Stomach (tissue), 4 donors: ENCODE results near the gene CELA3A.

Experiments used
- CTCF ChIP-seq, 7 experiments: fragments of 450-650 bp in 4 of 7; fragments of 200-600 bp in 3 of 7; sonication (generic) in 3 of 7; IDR thresholded peaks; one replicate each; pipeline ENCODE4 v1.5.1; 2016 to 2019; ENCODE audit warnings: antibody characterized with exemption in 7 of 7, control low read depth in 2 of 7, mild to moderate bottlenecking in 1 of 7
- POLR2A ChIP-seq, 4 donors: fragments of 450-650 bp; IDR thresholded peaks; one replicate each; pipeline ENCODE4 v1.6.1; 2016; ENCODE audit warnings: antibody characterized with exemption in 4 of 4, control low read depth in 2 of 4, mild to moderate bottlenecking in 1 of 4, moderate library complexity in 1 of 4

GRCh38 chr1:22053861-22054770 is 52.7 kb downstream of the CELA3A start:
- TF ChIP-seq POLR2A (IDR thresholded peaks at IDR 0.05) = no peak
- no peak for TF ChIP-seq CTCF (IDR thresholded peaks at IDR 0.05)
